Measurements from ENCODE around the gene USP30. TPM values are rescaled to one million over a fixed set of nuclear protein-coding genes. Genes with fewer than 3 reads are reported as not detected.

The USP30 gene
- total RNA-seq, 1 donor from 2014 or later: 12.1 TPM

GRCh38 chr12:109014984-109015765, 37.2 kb upstream of the USP30 start:
- H3K27me3 ChIP-seq (ENCODE audit: low read depth): peaks cover 28% of the 10 kb centered on the region
- H3K27ac ChIP-seq (replicated peaks): no peak overlapping the region
- H3K4me3 ChIP-seq: no peak overlapping the region
- intact Hi-C loops (cut with micrococcal nuclease): no loop called here
- no peaks in the 10 kb centered on the region for H3K36me3 ChIP-seq
- TF ChIP-seq CTCF (IDR thresholded peaks at IDR 0.05; ENCODE audit: borderline replicate concordance): no peak
- no peak for DNase-seq
- H3K4me1 ChIP-seq: no peaks in the 10 kb centered on the region
- H3K9me3 ChIP-seq (replicated peaks): no peaks in the 10 kb centered on the region

- Histone ChIP-seq H3K9me3 (replicated peaks) (no peaks in the 10 kb centered on the region), H3K4me1 (no peaks in the 10 kb centered on the region), H3K4me3 (no peak overlapping the region), H3K27me3 (ENCODE audit: low read depth) (peaks cover 28% of the 10 kb centered on the region), H3K27ac (replicated peaks) (no peak overlapping the region), H3K36me3 (no peaks in the 10 kb centered on the region)
- no peak for DNase-seq
- intact Hi-C loops (cut with micrococcal nuclease): no loop called here
- TF ChIP-seq CTCF (IDR thresholded peaks at IDR 0.05; ENCODE audit: borderline replicate concordance): no peak
Measured at GRCh38 chr12:109016016-109016415, 36.4 kb upstream of the USP30 start.

- H3K4me3 ChIP-seq: no peak overlapping the region
- no peaks in the 10 kb centered on the region for H3K9me3 ChIP-seq (replicated peaks)
- intact Hi-C loops (cut with micrococcal nuclease): no loop called here
- H3K27me3 ChIP-seq (ENCODE audit: low read depth): peaks cover 28% of the 10 kb centered on the region
- no peak for DNase-seq
- H3K36me3 ChIP-seq: no peaks in the 10 kb centered on the region
- no peak overlapping the region for H3K27ac ChIP-seq (replicated peaks)
- TF ChIP-seq CTCF (IDR thresholded peaks at IDR 0.05; ENCODE audit: borderline replicate concordance): no peak
- no peaks in the 10 kb centered on the region for H3K4me1 ChIP-seq
Measured at GRCh38 chr12:109016978-109017377, 35.4 kb upstream of the USP30 start.

GRCh38 chr12:109018296-109018695, 34.1 kb upstream of the USP30 start:
- no peak for TF ChIP-seq CTCF (IDR thresholded peaks at IDR 0.05; ENCODE audit: borderline replicate concordance)
- no peaks in the 10 kb centered on the region for H3K9me3 ChIP-seq (replicated peaks)
- H3K27ac ChIP-seq (replicated peaks): no peak overlapping the region
- H3K4me3 ChIP-seq: no peak overlapping the region
- H3K4me1 ChIP-seq: no peaks in the 10 kb centered on the region
- H3K27me3 ChIP-seq (ENCODE audit: low read depth): peaks cover 31% of the 10 kb centered on the region
- DNase-seq: no peak
- H3K36me3 ChIP-seq: no peaks in the 10 kb centered on the region
- intact Hi-C loops (cut with micrococcal nuclease): no loop called here

- peaks cover 26% of the 10 kb centered on the region for H3K27me3 ChIP-seq (ENCODE audit: low read depth)
- no peak overlapping the region for H3K4me3 ChIP-seq
- H3K4me1 ChIP-seq: no peaks in the 10 kb centered on the region
- H3K27ac ChIP-seq (replicated peaks): no peak overlapping the region
- DNase-seq: no peak
- intact Hi-C loops (cut with micrococcal nuclease): no loop called here
- no peaks in the 10 kb centered on the region for H3K9me3 ChIP-seq (replicated peaks)
- TF ChIP-seq CTCF (IDR thresholded peaks at IDR 0.05; ENCODE audit: borderline replicate concordance): no peak
- no peaks in the 10 kb centered on the region for H3K36me3 ChIP-seq
Measured at GRCh38 chr12:109020146-109020795, 32.1 kb upstream of the USP30 start.
